B cell (primary cell): Measurements from ENCODE around the gene FAM120B.

Experiments
- EZH2 ChIP-seq: IDR thresholded peaks from 2 replicates; pipeline ENCODE4 v1.6.1; 2012; ENCODE audit warnings: borderline replicate concordance, low read depth, mild to moderate bottlenecking, moderate library complexity, low read length; ENCODE audit not compliant: insufficient read depth, poor library complexity, severe bottlenecking
- TF ChIP-seq, protein P1 (sequence below): fragments of 200-600 bp; IDR thresholded peaks from one replicate; pipeline ENCODE4 v1.8.0; 2022; ENCODE audit warnings: antibody characterized with exemption, mild to moderate bottlenecking

DNA sequence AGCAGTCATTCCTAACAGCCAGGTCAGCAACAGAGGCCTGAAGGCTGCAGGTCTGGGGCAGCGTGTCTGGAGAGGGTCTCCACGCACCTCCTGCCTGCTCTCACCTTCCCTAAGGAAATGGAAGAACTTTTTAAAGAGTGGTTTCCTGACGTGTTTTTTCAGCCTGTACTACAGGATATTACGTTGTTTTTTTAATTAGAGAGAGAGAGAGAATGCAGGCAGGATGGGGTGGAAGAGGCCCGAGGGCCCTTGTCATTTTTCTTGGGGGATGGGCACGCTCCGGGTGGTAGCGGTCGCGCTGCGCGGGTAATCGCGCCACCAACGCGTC, 17.7 kb upstream of the FAM120B start:
- TF ChIP-seq, protein P1, sequence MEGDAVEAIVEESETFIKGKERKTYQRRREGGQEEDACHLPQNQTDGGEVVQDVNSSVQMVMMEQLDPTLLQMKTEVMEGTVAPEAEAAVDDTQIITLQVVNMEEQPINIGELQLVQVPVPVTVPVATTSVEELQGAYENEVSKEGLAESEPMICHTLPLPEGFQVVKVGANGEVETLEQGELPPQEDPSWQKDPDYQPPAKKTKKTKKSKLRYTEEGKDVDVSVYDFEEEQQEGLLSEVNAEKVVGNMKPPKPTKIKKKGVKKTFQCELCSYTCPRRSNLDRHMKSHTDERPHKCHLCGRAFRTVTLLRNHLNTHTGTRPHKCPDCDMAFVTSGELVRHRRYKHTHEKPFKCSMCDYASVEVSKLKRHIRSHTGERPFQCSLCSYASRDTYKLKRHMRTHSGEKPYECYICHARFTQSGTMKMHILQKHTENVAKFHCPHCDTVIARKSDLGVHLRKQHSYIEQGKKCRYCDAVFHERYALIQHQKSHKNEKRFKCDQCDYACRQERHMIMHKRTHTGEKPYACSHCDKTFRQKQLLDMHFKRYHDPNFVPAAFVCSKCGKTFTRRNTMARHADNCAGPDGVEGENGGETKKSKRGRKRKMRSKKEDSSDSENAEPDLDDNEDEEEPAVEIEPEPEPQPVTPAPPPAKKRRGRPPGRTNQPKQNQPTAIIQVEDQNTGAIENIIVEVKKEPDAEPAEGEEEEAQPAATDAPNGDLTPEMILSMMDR = no peak
- no peak for TF ChIP-seq EZH2
